Prostate gland (tissue), 2 donors: ENCODE data around the gene HOOK2.

Experiments
- POLR2A ChIP-seq: fragments of 450-650 bp; IDR thresholded peaks from one replicate; pipeline ENCODE4 v1.6.1; 2016; ENCODE audit warnings: antibody characterized with exemption, mild to moderate bottlenecking
- TF ChIP-seq, protein P1 (sequence below), 4 experiments: fragments of 200-600 bp in 2 of 4; fragments of 450-650 bp in 2 of 4; sonication (generic) in 2 of 4; IDR thresholded peaks; 1 replicate in 3 of 4; 2 replicates in 1 of 4; pipeline ENCODE4 v1.5.1; 2016 to 2019; ENCODE audit warnings: antibody characterized with exemption in 4 of 4, mild to moderate bottlenecking in 2 of 4, moderate library complexity in 2 of 4

- no peak for TF ChIP-seq POLR2A
- TF ChIP-seq, protein P1, sequence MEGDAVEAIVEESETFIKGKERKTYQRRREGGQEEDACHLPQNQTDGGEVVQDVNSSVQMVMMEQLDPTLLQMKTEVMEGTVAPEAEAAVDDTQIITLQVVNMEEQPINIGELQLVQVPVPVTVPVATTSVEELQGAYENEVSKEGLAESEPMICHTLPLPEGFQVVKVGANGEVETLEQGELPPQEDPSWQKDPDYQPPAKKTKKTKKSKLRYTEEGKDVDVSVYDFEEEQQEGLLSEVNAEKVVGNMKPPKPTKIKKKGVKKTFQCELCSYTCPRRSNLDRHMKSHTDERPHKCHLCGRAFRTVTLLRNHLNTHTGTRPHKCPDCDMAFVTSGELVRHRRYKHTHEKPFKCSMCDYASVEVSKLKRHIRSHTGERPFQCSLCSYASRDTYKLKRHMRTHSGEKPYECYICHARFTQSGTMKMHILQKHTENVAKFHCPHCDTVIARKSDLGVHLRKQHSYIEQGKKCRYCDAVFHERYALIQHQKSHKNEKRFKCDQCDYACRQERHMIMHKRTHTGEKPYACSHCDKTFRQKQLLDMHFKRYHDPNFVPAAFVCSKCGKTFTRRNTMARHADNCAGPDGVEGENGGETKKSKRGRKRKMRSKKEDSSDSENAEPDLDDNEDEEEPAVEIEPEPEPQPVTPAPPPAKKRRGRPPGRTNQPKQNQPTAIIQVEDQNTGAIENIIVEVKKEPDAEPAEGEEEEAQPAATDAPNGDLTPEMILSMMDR (IDR thresholded peaks at IDR 0.05): peak in 1 of 4 experiments; percentile 14
These were observed 52.6 kb downstream of the HOOK2 start for GRCh38 chr19:12722566-12723380.
